ENCODE measurements around the gene SERTAD3.
A peak's percentile ranks its signal among the peaks of the same experiment; 100 is the strongest.
"Not testable (repeated sequence)": the region's sequence is repeated elsewhere in the genome, so short reads cannot be mapped to it uniquely, and the experiment has no call there.

The SERTAD3 gene

DNA sequence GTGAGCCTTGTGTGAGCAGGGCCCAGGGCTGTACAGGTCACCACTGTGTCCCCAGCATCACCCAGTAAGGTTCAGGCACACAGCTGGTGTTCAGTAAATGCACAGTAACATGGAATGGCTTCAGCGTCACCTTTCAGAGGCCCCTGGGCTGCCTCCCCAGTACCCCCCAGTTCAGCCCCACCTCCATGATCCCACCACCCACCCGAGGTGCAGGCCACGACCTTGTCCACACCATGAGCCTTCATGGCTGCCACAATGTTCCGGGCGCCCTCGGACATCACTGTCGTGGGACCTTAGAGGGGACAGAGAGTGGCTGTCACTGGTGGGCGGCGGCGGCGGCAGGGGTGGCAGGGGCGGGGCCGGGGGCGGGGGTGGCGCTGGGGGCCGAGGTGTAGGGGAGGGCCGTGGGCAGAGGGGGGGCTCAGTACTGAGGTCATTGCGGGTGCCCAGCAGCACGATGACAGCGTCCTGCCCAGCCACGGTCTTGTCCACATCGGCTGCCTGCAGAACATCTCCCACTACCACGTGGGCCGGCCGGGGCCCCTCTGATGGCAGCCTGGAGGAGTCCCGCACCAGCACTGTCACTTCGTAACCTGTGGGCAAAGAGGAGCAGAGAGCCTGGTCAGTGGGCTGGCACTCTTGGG lies 13.9 kb upstream of the SERTAD3 start:
- DNase-seq = no peak

DNA sequence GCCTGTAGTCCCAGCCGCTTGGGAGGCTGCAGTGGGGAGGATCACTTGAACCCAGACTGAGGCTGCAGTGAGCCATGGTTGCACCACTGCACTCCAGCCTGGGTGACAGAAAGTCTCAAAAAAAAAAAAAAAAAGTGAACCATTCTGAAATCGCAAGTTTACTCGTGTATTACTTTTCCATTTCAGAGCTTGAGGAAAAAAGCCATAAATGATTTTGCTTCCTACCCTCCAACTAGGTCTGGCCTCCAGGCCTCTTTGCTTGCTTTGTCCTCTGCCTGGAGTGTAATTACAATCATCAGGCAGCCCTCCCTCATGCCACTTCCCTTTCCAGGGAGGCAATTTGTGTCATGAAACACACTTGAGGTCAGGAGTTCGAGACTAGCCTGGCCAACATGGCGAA lies 12.9 kb upstream of the SERTAD3 start:
- DNase-seq = no peak

DNA sequence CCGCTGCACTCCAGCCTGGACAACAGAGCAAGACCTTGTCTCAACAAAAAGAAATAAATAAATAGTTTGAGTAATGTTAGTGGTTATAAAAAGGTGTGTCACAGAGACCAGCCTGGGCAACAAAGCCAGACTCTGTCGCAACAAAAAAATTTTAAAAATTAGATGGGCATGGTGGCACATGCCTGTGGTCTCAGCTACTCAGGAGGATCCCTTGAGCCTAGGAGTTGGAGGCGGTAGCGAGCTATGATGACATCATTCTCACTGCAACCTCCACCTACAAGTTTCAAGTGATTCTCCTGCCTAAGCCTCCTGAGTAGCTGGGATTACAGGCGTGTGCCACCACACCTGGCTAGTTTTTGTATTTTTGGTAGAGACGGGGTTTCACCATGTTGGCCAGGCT lies 9.8 kb upstream of the SERTAD3 start:
- DNase-seq = not testable (repeated sequence)

DNA sequence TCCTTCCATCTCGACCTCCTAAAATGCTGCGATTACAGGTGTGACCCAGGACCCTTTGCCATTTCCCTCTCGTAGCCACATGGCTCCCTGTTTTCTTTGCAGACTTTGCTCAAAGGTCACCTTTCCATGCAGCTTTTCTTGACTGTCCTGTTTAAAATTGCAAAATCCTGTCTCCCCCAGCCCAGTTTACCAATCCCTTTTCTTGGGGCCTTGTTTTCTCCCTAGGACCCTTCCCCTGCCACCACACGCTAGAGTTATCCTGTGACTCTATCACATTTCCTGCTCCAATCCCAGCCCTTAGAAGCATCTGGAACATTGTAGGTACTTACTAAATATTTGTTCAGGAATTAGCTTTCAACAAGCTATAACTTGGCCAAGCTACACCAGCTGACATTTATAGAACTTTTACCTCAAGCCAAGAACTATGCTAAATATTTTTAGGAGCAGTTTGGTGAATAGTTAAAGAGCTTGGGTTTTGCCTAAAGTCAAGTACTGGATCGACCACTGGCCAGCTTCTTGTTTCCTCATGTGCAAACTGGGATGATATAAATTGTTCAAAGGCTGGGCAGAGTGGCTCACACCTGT lies 9.1 kb upstream of the SERTAD3 start:
- DNase-seq = no peak

DNA sequence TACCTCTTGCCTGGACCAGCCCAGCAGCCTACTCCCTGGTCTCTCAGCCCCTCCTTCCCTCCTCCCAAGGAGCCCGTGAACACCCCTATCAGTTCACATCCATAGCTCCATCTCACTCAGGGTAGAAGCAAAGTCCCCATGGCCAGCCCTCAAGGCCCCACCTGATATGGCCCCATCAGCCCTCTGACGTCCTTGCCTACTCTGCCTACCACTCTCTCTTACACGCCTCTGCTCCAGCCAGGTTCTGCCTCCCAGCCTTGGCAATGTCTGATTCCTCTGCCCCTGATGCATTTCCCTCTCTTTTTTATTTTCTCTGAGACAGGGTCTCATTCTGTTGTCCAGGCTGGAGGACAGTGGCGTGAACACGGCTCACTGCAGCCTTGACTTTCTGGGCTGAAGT lies 7.9 kb upstream of the SERTAD3 start:
- DNase-seq = no peak

DNA sequence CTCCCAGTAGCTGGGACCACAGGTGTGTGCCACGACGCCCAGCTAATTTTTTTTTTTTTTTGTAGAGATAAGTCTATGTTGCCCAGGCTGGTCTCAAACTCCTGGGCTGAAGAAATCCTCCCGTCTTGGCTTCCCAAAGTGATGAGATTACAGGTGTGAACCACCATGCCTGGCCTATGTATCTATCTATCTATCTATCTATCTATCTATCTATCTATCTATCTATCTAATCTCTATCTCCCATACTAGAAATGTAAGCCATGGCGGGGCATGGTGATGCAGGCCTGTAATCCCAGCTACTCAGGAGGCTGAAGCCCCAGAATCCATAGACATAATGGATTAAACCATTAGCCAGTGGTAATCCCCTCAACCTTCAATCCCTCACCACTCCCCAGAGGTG lies 6.5 kb upstream of the SERTAD3 start:
- DNase-seq = no peak

DNA sequence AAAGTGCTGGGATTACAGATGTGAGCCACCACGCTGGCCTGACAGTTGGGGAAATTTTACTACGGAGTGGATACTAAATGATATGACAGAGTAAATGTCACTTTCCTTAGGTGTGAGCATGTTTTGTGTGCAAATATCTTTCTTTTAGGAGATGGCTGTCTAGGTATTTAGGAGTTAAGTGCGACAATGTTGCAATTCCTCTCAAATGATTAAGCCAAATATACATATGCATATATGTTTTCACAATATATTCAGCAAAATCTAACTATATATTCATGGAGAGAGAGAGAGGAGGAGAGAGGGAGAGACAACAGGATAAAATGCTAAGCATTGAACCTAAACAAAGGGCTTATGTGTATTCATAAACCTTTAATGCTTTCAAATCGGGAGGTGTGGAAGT lies 5.4 kb upstream of the SERTAD3 start:
- DNase-seq = no peak

DNA sequence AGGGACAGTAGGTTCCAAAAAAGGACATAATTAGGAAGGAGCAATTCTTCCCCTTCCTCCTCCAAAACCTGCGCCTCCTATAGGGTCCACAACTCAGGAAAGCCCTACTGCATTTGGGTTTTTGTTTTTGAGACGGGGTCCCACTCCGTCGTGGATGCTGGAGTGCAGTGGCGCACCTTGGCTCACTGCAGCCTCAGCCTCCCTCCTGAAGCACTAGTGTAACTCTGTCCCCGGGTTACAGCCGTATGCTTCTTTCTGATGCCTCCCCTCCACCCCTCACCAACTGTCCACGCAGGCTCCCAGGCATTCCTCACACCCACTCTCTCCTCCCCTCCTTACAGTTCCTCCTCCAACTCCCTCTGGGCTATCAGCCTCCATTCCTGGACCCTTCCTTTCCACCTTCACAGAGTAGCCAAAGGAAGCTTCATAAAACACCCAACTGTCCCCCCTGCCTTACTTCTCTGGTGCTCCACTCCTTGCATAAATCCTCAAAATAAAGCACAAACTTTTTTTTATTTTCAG lies 2.2 kb upstream of the SERTAD3 start:
- no peak for DNase-seq

DNA sequence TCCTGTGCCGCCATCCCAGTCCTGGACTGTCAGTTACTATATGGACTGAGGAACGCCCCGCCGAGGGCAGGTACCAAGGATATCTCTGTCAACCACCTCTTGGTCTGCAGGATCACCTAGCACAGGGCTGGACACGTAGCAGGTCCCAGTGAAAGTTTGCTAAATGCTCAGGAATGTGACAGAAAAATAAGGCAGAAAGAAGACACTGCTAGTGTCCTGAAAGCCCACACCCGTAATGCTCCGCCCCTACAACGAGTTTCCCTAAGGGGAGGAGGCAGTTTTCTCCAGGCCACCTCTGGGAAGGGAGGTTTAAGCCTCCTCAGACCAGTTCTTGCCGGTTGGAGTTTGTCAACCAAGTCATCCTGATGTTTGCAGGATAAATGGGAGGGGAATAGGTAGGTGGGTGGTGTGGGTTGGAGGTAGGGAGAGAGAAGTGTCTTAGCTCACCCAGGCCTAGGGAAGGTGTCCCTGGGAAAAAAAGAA lies 1.7 kb upstream of the SERTAD3 start:
- no peak for DNase-seq

DNA sequence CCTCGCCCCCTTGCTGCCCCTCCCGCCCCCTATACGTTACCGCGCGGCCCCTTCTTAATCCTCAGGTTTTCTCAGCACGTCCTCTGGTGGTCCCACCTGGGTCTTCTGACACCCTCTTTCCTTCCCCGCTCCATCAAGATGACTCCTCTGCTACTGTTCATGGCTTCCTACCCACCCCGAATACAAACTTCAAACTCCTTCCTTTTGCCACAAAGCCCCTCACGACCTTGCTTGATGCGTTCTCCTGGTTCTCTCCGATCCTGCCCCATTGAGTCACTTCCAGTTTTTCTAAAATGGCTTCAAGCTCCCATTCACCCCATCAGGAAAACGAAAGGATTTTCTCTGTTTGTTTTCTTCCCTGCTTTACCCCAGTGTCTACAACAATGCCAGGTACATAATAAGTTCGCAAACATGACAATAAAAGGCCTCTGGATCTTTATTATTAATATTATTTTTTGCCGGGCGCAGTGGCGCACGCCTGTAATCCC lies 734 bp upstream of the SERTAD3 start:
- no peak for DNase-seq

DNA sequence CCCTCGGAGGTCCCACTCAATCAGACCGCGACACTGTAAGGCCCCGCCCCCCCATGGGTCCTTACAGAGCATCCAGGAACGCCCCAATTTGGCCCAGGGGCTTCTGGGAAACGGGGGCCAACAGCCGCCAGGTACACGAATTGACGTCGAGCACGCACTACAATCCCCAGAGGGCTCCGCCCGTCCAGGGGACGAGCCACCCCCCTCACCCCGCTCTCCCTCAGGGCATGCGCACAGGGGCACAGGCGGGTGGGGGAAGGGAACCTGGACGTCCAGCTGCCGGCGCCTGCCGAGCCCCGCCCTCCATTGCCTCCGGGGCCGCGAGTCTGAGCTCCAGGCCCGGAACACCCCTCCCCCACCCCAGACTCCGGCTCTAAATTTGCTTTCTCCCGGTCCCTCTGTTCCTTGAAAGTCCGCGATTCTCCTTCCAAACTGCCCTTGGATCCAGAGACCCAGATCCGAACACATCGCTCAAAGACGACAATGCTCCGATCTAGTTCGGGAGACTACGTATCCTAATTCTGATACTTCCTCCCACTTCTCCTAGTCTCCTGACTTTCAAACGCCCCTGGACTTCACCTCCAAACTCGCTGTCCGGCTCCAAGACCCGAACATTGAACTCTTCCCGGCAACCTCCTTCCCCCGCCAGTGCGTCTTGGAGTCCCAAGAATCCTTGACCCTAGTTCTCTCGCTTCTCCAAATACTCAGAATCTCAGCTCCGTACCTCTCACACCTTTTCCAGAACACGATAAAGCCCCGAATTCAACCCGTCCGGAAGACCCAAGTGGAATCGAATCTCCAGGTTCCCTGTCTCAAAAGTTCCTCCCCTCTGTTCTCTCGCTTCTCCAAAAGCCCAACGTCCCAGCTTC lies 770 bp downstream of the SERTAD3 start:
- peak; percentile 99 for DNase-seq

DNA sequence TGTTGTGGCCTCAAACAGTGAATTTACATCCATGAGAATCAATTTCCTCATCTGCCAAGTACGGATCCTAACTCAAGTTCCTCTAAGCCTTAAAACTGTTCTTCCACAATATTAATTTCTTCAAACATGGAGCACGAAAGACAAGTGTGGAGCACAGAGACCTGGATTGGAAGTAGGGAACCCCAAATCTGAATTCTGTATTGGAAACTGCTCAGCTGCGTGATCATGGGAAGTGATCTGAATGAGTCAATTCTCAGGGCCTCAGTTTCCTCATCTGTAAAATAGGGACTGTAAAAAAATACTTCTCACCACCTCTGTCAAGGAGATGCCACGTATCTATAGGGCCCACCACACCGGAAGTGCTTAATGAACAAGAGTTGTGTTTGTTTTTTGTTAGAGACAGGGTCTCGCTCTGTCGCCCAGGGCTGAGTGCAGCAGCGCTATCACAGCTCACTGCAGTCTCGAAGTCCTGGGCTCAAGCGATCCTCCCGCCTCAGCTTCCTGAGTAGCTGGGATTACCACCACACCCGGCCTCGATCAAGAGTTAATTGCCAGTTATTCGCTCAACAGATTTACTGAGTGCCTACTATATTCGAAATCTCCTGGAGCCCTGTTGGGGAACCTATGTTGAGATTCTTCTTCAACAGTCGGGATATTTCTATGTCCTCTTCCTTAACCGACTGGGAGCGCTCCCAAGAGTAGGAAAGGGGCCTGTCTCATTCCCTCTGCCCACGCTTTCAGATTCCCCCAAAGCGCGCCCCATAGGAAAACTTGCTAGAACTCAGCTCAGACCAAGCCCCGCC lies 1.6 kb downstream of the SERTAD3 start:
- DNase-seq = no peak

DNA sequence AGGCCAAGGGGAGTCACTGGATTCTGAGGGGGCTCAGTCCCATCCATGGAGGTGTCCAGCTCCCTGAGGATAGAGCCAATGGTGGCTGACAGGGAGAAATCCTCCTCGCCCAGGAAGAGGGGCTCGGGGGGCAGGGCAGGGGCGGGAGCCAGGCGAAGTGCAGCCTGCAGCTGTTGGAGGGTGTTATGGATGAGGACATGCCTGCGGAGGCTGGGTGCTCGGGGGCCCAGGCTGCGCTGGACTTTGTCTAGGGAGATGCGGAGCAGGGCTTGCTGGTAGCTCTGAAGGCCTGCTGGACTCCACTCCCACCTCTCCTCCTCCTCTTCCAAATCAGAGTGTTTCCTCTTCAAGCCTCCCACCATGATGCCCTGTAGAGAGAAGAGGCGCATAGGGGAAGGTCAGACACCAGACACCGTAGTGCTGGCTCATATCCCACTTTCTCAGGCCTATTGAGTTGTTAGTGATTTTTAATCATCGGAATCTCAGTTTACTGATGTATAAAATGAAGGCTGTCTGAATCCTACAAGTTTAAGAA lies 2.3 kb downstream of the SERTAD3 start:
- DNase-seq = no peak

DNA sequence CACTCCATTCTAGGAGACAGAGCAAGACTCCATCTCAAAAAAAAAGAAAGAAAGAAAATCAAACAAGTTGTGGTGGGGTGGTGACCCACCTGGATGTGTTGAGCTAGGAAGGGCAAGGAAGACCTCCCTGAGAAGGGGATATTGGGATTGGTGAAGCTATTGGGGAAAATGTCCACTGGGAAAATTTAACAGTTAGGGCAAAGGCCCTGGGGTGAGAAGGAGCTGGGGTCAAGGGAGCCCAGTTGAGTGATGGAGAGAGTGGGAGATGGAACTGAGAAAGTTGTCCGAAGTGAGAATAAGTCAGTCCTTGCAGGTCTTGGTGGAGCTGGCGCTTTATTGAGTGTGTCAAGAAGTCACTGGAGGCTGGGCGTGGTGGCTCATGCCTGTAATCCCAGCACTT lies 5.9 kb downstream of the SERTAD3 start:
- no peak for DNase-seq

DNA sequence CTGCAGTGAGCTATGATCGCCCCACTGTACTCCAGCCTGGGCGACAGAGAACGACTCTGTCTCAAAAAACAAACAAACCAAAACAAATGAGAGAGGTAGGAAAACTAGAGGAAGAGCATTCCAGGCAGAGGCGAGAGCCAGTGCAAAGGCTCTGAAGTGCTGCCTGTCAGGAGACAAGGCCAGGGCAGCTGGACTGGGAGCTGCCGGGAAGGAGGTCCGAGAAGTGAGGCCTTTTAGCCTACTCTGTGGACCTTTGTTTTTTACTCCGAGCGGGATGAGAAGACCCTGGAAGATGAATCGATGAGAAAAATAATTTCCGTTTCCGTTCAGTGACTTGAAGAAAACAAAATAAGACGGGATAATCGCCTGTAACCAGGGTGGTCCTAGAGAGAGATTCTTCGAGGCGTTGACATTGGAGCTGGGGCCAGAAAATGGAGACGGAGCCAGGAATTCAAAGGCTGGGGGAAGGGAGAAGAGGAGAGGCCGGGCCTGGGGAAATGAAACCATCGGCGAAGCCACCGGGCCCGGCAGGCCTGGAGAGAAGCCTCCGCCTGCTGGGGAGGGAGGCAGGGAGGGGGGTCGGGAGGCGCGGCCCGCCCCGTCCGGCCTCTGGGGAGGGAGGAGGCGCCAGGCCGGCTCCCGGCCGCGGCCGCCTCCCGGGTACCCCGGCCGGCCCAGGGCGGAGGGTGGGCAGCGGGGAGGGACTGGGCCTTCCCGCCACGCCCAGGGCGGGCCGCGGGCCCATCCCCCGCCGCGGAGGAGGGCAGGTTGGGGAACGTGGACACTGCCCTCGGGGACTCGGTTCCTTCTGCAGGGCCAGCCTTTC lies 10.5 kb downstream of the SERTAD3 start:
- DNase-seq = peak; percentile 16

DNA sequence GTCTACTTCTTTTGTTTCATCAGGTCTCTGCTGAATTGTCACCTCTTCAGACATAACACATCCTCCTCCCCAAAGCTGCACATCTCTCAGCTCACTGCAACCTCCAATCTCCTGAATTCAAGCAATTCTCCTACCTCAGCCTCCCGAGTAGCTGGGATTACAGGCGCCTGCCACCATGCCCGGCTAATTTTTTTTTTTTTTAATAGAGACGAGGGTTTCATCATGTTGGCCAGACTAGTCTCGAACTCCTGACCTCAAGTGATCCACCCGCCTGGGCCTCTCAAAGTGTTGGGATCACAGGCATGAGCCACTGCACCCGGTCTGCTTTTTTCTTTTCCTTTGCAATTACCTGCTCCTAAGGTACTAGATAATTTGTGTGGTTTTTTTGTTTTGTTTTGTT lies 11.4 kb downstream of the SERTAD3 start:
- not testable (repeated sequence) for DNase-seq

DNA sequence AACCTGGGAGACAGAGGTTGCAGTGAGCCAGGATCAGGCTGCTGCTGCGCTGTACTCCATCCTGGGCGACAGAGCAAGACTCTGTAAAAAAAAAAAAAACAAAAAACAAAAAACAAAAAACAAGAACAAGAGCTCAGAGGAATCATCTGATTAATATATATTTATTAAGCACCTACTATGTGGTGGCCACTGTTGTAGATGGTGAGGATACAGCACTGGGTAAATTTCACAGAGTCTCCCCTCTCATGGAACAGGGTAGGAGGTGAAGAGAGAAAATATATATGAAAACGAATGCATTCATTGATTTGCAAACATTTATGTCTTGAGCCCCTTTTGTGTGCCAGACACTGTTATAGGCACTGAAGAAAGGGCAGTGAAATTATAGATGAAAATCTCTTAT lies 12.4 kb downstream of the SERTAD3 start:
- DNase-seq = no peak

DNA sequence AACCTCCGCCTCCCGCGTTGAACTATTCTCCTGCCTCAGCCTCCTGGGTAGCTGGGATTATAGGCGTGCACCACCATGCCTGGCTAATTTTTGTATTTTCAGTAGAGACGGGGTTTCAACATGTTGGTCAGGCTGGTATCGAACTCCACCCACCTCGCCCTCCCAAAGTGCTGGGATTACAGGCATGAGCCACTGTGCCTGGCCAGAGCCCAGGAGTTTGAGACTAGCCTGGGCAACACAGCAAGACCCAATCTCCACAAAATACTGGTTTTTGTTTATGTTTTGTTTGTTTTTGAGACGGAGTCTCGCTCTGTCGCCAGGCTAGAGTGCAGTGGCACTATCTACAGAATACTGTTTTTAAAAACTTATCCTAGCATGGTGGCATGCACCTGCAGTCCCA lies 13.9 kb downstream of the SERTAD3 start:
- DNase-seq = not testable (repeated sequence)

DNA sequence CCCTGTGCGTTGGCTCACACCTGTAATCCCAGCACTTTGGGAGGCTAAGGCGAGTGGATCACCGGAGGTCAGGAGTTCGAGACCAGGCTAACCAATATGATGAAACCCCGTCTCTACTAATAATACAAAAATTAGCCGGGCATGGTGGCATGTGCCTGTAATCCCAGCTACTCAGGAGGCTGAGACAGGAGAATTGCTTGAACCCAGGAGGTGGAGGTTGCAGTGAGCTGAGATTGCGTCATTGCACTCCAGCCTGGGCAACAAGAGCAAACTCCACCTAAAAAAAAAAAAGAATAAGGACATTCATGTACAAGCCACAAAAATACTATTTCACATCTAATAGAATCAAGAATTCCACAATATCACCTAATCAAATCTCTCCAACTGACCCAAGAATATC lies 15.9 kb downstream of the SERTAD3 start:
- not testable (repeated sequence) for DNase-seq

DNA sequence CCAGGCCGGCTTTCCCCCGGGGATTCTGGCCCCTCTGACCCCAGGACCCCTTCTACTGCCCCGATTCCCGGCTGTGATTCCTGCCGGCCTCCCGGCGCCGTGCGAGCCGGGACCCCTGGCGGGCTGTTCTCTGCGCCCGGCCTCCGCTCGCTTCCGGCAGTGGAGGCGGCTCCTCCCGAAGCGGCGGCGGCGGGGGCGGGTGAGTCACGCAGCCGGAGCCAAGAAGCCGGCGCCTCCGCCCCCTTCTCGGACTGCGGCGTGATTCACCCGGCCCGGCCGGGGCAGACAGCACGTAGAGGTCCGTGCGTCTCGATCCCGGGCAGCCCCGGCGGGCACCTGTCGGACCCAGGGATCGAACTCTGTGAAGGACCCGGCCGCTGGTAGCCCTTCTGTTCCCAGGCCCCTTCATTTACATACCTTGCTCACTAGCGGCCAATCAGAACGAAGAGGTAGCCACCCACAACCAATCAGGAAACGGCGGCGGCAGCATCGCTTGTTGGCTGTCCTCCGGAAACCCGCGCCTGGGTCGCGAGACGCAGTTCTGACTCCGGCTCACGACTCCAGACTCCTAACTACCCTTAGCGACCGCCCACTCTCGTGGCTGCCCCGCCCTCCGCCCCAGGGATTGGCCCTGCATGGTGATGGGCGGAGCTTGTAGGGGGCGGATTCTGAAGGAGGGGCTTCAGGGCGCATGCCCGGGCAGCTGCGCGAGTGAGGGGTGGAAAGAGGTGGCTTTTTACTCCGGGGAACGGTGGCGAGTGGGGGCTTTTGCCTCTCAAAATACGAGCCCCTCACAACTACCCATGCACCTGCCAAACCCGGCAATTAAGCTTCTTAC lies 18.5 kb downstream of the SERTAD3 start, which contains the start of gene SERTAD1:
Gene SERTAD1, minus strand, starts transcription at position 543 of the 838 bp plus-strand sequence. CDS start 2,446 bp downstream, outside the sequence.
- peak; percentile 98 for DNase-seq
